Osteoblast (primary cell): ENCODE results near the gene EPB41. TPM values are rescaled to one million over a fixed set of nuclear protein-coding genes. Genes with fewer than 3 reads are reported as not detected.

Experiments
- DNase-seq: peaks from one replicate; pipeline ENCODE4 v3.0.0; 2011; ENCODE audit warnings: low spot score, mixed read lengths; ENCODE audit not compliant: insufficient read length; ENCODE audit errors: missing footprints
- H2AFZ ChIP-seq: 2 replicates; pipeline ENCODE4 v1.6.0; 2011; ENCODE audit warnings: mild to moderate bottlenecking, low read length
- H3K27ac ChIP-seq: 2 replicates; pipeline ENCODE4 v1.5.1; 2011; ENCODE audit warnings: mild to moderate bottlenecking, low read depth, low read length, moderate library complexity
- H3K27me3 ChIP-seq: 2 replicates; pipeline ENCODE4 v1.6.0; 2012; ENCODE audit warnings: mild to moderate bottlenecking, control low read depth, inconsistent platforms, low read length, moderate library complexity; ENCODE audit not compliant: insufficient read depth
- H3K36me3 ChIP-seq: 2 replicates; pipeline ENCODE4 v1.5.1; 2011; ENCODE audit warnings: mild to moderate bottlenecking, low read length, control low read depth, moderate library complexity; ENCODE audit not compliant: insufficient read depth
- H3K4me1 ChIP-seq: 2 replicates; pipeline ENCODE4 v1.5.1; 2011; ENCODE audit warnings: mild to moderate bottlenecking, low read length, control low read depth, moderate library complexity; ENCODE audit not compliant: insufficient read depth
- H3K4me2 ChIP-seq: 2 replicates; pipeline ENCODE4 v1.6.0; 2011; ENCODE audit warnings: mild to moderate bottlenecking, low read length; ENCODE audit not compliant: insufficient read depth
- H3K4me3 ChIP-seq: fragments of 200-600 bp; sonication (generic); 3 replicates; pipeline ENCODE4 v1.5.1; 2012; ENCODE audit warnings: mild to moderate bottlenecking, low read length, inconsistent platforms; ENCODE audit not compliant: insufficient read depth
- H3K79me2 ChIP-seq: 2 replicates; pipeline ENCODE4 v1.6.0; 2012; ENCODE audit warnings: mild to moderate bottlenecking, low read length, control low read depth, inconsistent platforms; ENCODE audit not compliant: insufficient read depth
- H3K9me3 ChIP-seq: 2 replicates; pipeline ENCODE4 v1.5.1; 2011; ENCODE audit warnings: low read depth, low read length, control low read depth
- H4K20me1 ChIP-seq: 2 replicates; pipeline ENCODE4 v1.6.0; 2012; ENCODE audit warnings: mild to moderate bottlenecking, low read length, control low read depth; ENCODE audit not compliant: insufficient read depth
- total RNA-seq: library from RNA; depleted of rRNA; stranded (reverse); fragments of >200 nt; gene quantifications from 2 replicates; pipeline ENCODE4 v1.2.3, GENCODE V29; 2012
- TF ChIP-seq, protein P1 (sequence below): IDR thresholded peaks from 2 replicates; pipeline ENCODE4 v1.5.1; 2011; ENCODE audit warnings: mild to moderate bottlenecking, low read depth, low read length, moderate library complexity; ENCODE audit errors: extremely low read depth

Gene EPB41
- total RNA-seq, 1 donor = 20.6 TPM

DNA sequence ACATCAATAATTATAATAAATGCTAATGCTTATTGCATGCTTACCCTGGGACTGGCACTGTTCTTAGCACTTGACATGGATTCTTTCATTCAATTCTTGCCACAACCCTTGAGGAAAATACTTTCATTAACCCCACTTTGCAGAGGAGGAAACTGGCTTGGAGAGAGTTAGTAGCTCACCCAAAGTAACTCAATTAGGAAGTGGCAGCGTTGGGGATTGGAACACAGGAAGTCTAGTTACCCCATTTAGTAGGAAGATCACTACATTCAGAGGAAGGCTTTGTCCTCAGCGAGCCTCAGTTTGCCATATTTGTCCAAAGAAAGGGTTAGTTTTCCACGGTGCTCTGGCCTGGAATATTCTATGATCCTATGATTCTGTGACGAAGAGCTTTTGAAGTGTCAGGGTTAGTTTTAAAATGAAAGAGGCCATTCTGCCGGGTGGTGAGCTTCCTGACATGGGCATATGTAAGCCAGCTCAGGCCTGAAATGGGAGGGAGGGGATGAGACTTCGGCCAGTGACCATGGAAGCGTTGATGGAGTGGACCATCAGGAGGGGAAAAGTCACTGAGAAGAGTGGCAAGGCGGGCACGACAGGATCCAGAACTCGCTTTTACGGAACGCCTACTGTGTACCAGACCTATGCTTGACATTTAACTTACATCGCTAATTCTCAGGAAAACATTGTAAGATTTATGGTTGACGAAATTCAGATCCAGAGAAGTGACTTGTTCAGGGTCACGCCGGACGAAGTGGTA is 28.2 kb upstream of the EPB41 start:
- Histone ChIP-seq H2AFZ (peak overlapping the region; percentile 76), H4K20me1 (no peaks in the 10 kb centered on the region), H3K36me3 (no peaks in the 10 kb centered on the region), H3K4me2 (peak overlapping the region; percentile 96), H3K4me1 (peaks cover 11% of the 10 kb centered on the region), H3K4me3 (peak overlapping the region; percentile 93), H3K79me2 (no peaks in the 10 kb centered on the region), H3K27me3 (peaks cover 6% of the 10 kb centered on the region), H3K9me3 (no peaks in the 10 kb centered on the region), H3K27ac (no peak overlapping the region)
- TF ChIP-seq, protein P1, sequence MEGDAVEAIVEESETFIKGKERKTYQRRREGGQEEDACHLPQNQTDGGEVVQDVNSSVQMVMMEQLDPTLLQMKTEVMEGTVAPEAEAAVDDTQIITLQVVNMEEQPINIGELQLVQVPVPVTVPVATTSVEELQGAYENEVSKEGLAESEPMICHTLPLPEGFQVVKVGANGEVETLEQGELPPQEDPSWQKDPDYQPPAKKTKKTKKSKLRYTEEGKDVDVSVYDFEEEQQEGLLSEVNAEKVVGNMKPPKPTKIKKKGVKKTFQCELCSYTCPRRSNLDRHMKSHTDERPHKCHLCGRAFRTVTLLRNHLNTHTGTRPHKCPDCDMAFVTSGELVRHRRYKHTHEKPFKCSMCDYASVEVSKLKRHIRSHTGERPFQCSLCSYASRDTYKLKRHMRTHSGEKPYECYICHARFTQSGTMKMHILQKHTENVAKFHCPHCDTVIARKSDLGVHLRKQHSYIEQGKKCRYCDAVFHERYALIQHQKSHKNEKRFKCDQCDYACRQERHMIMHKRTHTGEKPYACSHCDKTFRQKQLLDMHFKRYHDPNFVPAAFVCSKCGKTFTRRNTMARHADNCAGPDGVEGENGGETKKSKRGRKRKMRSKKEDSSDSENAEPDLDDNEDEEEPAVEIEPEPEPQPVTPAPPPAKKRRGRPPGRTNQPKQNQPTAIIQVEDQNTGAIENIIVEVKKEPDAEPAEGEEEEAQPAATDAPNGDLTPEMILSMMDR = no peak
- DNase-seq = no peak

DNA sequence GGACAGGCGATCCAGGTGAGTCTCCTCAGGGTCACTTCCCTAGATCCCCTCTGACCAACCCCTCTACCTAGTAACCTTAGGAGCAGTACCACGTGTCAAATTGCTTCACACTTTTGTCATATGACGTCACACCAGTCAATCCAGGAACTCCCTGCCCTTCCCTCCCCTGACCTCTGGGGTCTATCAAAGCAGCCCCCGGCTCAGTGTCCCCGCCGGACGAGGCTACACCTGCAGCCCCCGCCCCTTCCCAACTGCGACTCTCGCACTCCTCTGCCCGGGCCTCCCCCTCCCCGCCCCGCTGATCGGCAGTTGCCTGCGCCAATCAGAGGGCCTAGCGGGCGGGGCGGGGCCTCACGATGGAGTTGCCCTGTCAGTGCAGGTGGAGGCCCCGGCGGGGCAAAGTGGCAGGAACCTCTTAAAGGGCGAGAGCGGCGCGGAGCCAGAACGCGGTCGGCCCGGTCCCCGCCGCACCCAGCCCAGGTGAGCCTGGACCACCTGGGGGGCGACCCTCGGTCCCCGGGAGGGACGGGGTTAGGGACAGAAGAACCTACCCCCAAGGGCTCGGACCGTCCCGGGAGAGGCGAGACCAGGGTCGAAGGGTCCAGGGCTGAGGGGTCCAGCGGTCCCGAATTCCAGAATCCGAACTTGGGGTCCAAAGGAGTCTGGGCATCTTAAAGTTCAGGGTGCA is 27.5 kb upstream of the EPB41 start:
- peak overlapping the region; percentile 96 for H3K4me2 ChIP-seq
- TF ChIP-seq, protein P1 = no peak

DNA sequence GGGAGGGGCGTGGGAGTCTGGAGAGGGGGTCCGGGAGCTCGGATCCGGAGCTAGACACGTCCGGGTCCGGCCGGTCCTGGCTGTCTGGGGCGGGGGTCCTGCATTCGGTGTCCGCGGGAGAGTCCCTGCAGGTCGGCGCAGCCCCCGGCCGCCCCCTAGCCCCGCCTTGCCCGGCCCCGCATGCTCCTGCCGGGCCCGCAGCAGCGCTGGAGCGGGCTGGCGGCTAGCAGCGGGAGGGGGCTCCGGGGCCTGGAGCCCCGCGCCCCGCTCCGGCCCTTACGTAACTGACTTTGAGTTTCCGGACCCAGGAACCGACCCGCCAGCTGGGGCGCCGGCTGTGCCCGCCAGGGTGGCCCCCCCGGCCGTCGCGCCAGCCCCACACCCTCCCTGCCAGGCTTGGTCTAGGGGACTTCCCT is 26.9 kb upstream of the EPB41 start:
- H3K9me3 ChIP-seq = no peaks in the 10 kb centered on the region
- no peaks in the 10 kb centered on the region for H3K79me2 ChIP-seq
- H3K27ac ChIP-seq = peak overlapping the region; percentile 33
- H4K20me1 ChIP-seq = no peaks in the 10 kb centered on the region
- H2AFZ ChIP-seq = peak overlapping the region; percentile 94
- peak overlapping the region; percentile 93 for H3K4me3 ChIP-seq
- peaks cover 11% of the 10 kb centered on the region for H3K4me1 ChIP-seq
- DNase-seq = no peak
- H3K4me2 ChIP-seq = peak overlapping the region; percentile 96
- no peaks in the 10 kb centered on the region for H3K36me3 ChIP-seq
- H3K27me3 ChIP-seq = peaks cover 6% of the 10 kb centered on the region
- TF ChIP-seq, protein P1 = no peak

More for the DNA sequence above, 27.5 kb upstream of the EPB41 start:
- peaks cover 11% of the 10 kb centered on the region for H3K4me1 ChIP-seq
- peaks cover 6% of the 10 kb centered on the region for H3K27me3 ChIP-seq
- H4K20me1 ChIP-seq = no peaks in the 10 kb centered on the region
- H3K9me3 ChIP-seq = no peaks in the 10 kb centered on the region
- no peaks in the 10 kb centered on the region for H3K79me2 ChIP-seq
- peak overlapping the region; percentile 33 for H3K27ac ChIP-seq
- peak overlapping the region; percentile 93 for H3K4me3 ChIP-seq
- peak overlapping the region; percentile 94 for H2AFZ ChIP-seq
- peak; percentile 98 for DNase-seq
- H3K36me3 ChIP-seq = no peaks in the 10 kb centered on the region
